HepG2 (cell line): ENCODE data around the gene YWHAB. TPM values are rescaled to one million over a fixed set of nuclear protein-coding genes. Genes with fewer than 3 reads are reported as not detected.

Experiments
- FOXO4 ChIP-seq: sonication (generic); formaldehyde crosslinking; conservative IDR thresholded peaks from 2 replicates; pipeline ENCODE4 v1.8.1; 2023; ENCODE audit warnings: missing genetic modification reagents
- KDM5A ChIP-seq: fragments of 200-600 bp; sonication (generic); IDR thresholded peaks from 2 replicates; pipeline ENCODE4 v1.7.0; 2018; ENCODE audit warnings: antibody characterized with exemption, mild to moderate bottlenecking, low read length, borderline replicate concordance
- KLF13 ChIP-seq: sonication (generic); formaldehyde crosslinking; IDR thresholded peaks from 2 replicates; pipeline ENCODE4 v1.4.0; 2020; ENCODE audit warnings: mild to moderate bottlenecking, missing genetic modification reagents
- MTF1 ChIP-seq: sonication (generic); formaldehyde crosslinking; IDR thresholded peaks from 2 replicates; pipeline ENCODE4 v1.5.0; 2020; ENCODE audit warnings: missing genetic modification reagents
- NBN ChIP-seq: fragments of 450-650 bp; conservative IDR thresholded peaks from 2 replicates; pipeline ENCODE4 v1.6.1; 2017
- NFKB2 ChIP-seq: sonication (generic); formaldehyde crosslinking; IDR thresholded peaks from 2 replicates; pipeline ENCODE4 v1.4.0; 2020; ENCODE audit warnings: missing genetic modification reagents, borderline replicate concordance
- POLR2AphosphoS5 ChIP-seq: IDR thresholded peaks from 2 replicates; pipeline ENCODE4 v1.6.1; 2012; ENCODE audit warnings: low read depth, low read length
- RCOR2 ChIP-seq: IDR thresholded peaks from 2 replicates; pipeline ENCODE4 v1.6.1; 2016; ENCODE audit warnings: missing biosample characterization, missing genetic modification reagents
- REL ChIP-seq: sonication (generic); formaldehyde crosslinking; conservative IDR thresholded peaks from 2 replicates; pipeline ENCODE4 v1.8.0; 2022; ENCODE audit warnings: mild to moderate bottlenecking, missing genetic modification reagents, moderate library complexity
- U2AF1 ChIP-seq: fragments of 200-400 bp; formaldehyde crosslinking; optimal IDR thresholded peaks from 2 replicates; pipeline ENCODE3; 2017; ENCODE audit warnings: mild to moderate bottlenecking, low read depth, low read length
- ZNF160 ChIP-seq: sonication (generic); formaldehyde crosslinking; IDR thresholded peaks from 2 replicates; pipeline ENCODE4 v1.8.0; 2022; ENCODE audit warnings: mild to moderate bottlenecking, inconsistent platforms, missing genetic modification reagents
- ZNF18 ChIP-seq: sonication (generic); formaldehyde crosslinking; IDR thresholded peaks from 2 replicates; pipeline ENCODE4 v1.8.0; 2022; ENCODE audit warnings: mild to moderate bottlenecking, missing genetic modification reagents; ENCODE audit not compliant: insufficient replicate concordance
- ZNF232 ChIP-seq: sonication (generic); formaldehyde crosslinking; IDR thresholded peaks from 2 replicates; pipeline ENCODE4 v1.4.0; 2020; ENCODE audit warnings: missing genetic modification reagents, borderline replicate concordance
- ZNF234 ChIP-seq: sonication (generic); formaldehyde crosslinking; conservative IDR thresholded peaks from 2 replicates; pipeline ENCODE4 v1.5.1; 2020; ENCODE audit warnings: mild to moderate bottlenecking, missing genetic modification reagents
- ZNF441 ChIP-seq: sonication (generic); formaldehyde crosslinking; IDR thresholded peaks from 2 replicates; pipeline ENCODE4 v1.7.0; 2021; ENCODE audit warnings: missing genetic modification reagents, borderline replicate concordance
- ZNF468 ChIP-seq: sonication (generic); formaldehyde crosslinking; IDR thresholded peaks from 2 replicates; pipeline ENCODE4 v1.8.0; 2022; ENCODE audit warnings: mild to moderate bottlenecking, moderate library complexity, missing genetic modification reagents
- ZNF512B ChIP-seq: sonication (generic); formaldehyde crosslinking; IDR thresholded peaks from 2 replicates; pipeline ENCODE4 v1.5.1; 2020; ENCODE audit warnings: missing genetic modification reagents, mild to moderate bottlenecking, borderline replicate concordance
- ZNF543 ChIP-seq: sonication (generic); formaldehyde crosslinking; IDR thresholded peaks from 2 replicates; pipeline ENCODE4 v1.4.0; 2020; ENCODE audit warnings: mild to moderate bottlenecking, missing genetic modification reagents
- ZNF709 ChIP-seq: sonication (generic); formaldehyde crosslinking; IDR thresholded peaks from 2 replicates; pipeline ENCODE4 v1.5.0; 2020; ENCODE audit warnings: mild to moderate bottlenecking, missing genetic modification reagents
- ZNF747 ChIP-seq: sonication (generic); formaldehyde crosslinking; IDR thresholded peaks from 2 replicates; pipeline ENCODE4 v1.8.1; 2023; ENCODE audit warnings: missing genetic modification reagents, mild to moderate bottlenecking, borderline replicate concordance
- ZNF761 ChIP-seq: sonication (generic); formaldehyde crosslinking; conservative IDR thresholded peaks from 2 replicates; pipeline ENCODE4 v1.4.0; 2020; ENCODE audit warnings: mild to moderate bottlenecking, missing genetic modification reagents
- ZSCAN22 ChIP-seq: sonication (generic); formaldehyde crosslinking; IDR thresholded peaks from 2 replicates; pipeline ENCODE4 v1.4.0; 2020; ENCODE audit warnings: mild to moderate bottlenecking, missing genetic modification reagents
- ZSCAN30 ChIP-seq: sonication (generic); formaldehyde crosslinking; IDR thresholded peaks from 2 replicates; pipeline ENCODE4 v1.5.0; 2020; ENCODE audit warnings: mild to moderate bottlenecking, missing genetic modification reagents
- ZUFSP ChIP-seq: sonication (generic); formaldehyde crosslinking; IDR thresholded peaks from 2 replicates; pipeline ENCODE4 v1.9.0; 2021; ENCODE audit warnings: missing genetic modification reagents, mild to moderate bottlenecking, borderline replicate concordance
- polyA plus RNA-seq, 8 experiments: library from polyadenylated mRNA; depleted of rRNA in 3 of 8; stranded (reverse) in 7 of 8; unstranded in 1 of 8; fragments of >200 nt; fragmentation: Illumina TruSeq in 4 of 8; extraction: Trizol in 4 of 8; gene quantifications; 2 replicates each; pipeline versions ENCODE4 v1.2.1 to v1.2.3, GENCODE V29; 2011 to 2016; ENCODE audit warnings: low read depth in 4 of 8, missing spikeins in 1 of 8, mixed read lengths in 1 of 8; ENCODE audit not compliant: insufficient read depth in 1 of 8
- total RNA-seq, 5 experiments: library from RNA; depleted of rRNA; stranded (reverse); fragments of >200 nt; fragmentation: Illumina TruSeq; extraction: Trizol; gene quantifications; 2 replicates each; pipeline ENCODE4 v1.2.3, GENCODE V29; 2016; ENCODE audit warnings: low read depth in 1 of 5

Gene YWHAB
- total and polyA plus RNA-seq, 2 of the 13 experiments (the other 11 are each of a cell fraction or from before 2014, with no cell fraction given) = 77.2 to 121 TPM

- TF ChIP-seq KDM5A (peak; percentile 69), ZSCAN22 (CRISPR knock-in tag) (no peak), U2AF1 (no peak), ZNF234 (CRISPR knock-in tag) (peak; percentile 58; the same call in 1 of the 2 replicates), ZNF468 (CRISPR knock-in tag) (peak; percentile 23; the same call in 1 of the 2 replicates), ZNF747 (CRISPR knock-in tag) (no peak; the same call in 1 of the 2 replicates), ZUFSP (CRISPR knock-in tag) (no peak), POLR2AphosphoS5 (no peak), ZNF761 (no peak), ZNF543 (no peak), ZNF441 (CRISPR knock-in tag) (0 out of 2 replicates have a peak, but pooled peaks have one; percentile 15), ZNF232 (0 out of 2 replicates have a peak, but pooled peaks have one; percentile 2), ZNF18 (CRISPR knock-in tag) (no peak), REL (CRISPR knock-in tag) (no peak), ZNF709 (CRISPR knock-in tag) (peak; percentile 25; the same call in 1 of the 2 replicates), RCOR2 (no peak), NBN (no peak), NFKB2 (CRISPR knock-in tag) (0 out of 2 replicates have a peak, but pooled peaks have one; percentile 18), ZNF160 (no peak), ZSCAN30 (CRISPR knock-in tag) (no peak), MTF1 (no peak), ZNF512B (CRISPR knock-in tag) (no peak), KLF13 (CRISPR knock-in tag) (0 out of 2 replicates have a peak, but pooled peaks have one; percentile 41), FOXO4 (CRISPR knock-in tag) (0 out of 2 replicates have a peak, but pooled peaks have one; percentile 32)
Observed at GRCh38 chr20:44910690-44911262, 25.3 kb downstream of the YWHAB start (continued).
